Thyroid gland (tissue), 4 donors: ENCODE measurements around the gene C16orf74.

Experiments
- POLR2A ChIP-seq, 2 donors: fragments of 450-650 bp; IDR thresholded peaks; one replicate each; pipeline ENCODE4 v1.6.1; 2017; ENCODE audit warnings: antibody characterized with exemption in 2 of 2, mild to moderate bottlenecking in 2 of 2, moderate library complexity in 1 of 2
- TF ChIP-seq, protein P1 (sequence below), 6 experiments: fragments of 200-600 bp in 3 of 6; fragments of 450-650 bp in 3 of 6; sonication (generic) in 3 of 6; IDR thresholded peaks; one replicate each; pipeline ENCODE4 v1.5.1; 2016 to 2019; ENCODE audit warnings: antibody characterized with exemption in 6 of 6, mild to moderate bottlenecking in 2 of 6, inconsistent platforms in 1 of 6, moderate library complexity in 1 of 6

DNA sequence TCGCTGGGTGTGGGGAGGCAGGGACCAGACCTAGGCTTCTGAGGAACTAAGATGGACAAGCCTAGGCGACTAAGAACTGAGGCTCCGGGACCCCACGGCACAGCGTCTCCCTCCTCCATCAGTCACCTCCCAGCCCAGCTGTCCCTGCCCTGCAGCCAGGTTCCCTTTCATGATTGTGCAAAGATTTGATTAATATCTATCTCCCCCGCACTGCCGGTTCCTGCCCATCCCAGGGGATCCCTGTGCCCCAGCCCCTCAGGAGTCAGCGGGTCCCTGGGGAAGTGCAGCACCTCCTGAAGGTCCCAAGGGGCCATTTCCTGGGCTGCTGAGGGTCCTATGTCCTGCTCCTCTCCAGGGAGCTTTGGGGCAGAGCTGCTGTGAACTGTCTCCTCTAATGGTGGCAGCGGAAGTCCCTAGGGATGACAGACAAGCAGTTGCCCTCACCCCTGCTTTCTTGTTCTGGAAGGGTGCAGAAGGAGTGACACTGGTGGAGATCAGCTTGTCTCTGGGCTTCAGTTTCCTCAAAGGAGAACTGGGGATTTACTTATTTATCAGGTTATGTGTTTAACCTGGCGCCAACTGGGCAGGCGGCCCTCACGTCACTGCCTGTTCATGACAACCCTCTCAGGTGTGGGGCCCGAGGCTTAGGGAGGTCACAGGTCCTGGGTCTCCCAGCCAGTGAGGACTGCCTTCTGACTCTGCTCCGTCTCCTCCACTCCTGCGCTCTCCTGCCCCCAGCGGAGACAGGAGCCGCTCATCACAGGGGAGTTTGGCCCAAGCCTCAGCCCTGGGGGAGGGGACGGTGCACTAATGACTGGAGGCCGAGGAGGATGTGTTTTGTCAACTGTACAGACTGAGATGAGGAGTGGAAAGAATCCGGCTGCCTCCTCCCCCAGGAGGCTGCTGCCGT lies 1.9 kb upstream of the C16orf74 start:
- TF ChIP-seq, protein P1, sequence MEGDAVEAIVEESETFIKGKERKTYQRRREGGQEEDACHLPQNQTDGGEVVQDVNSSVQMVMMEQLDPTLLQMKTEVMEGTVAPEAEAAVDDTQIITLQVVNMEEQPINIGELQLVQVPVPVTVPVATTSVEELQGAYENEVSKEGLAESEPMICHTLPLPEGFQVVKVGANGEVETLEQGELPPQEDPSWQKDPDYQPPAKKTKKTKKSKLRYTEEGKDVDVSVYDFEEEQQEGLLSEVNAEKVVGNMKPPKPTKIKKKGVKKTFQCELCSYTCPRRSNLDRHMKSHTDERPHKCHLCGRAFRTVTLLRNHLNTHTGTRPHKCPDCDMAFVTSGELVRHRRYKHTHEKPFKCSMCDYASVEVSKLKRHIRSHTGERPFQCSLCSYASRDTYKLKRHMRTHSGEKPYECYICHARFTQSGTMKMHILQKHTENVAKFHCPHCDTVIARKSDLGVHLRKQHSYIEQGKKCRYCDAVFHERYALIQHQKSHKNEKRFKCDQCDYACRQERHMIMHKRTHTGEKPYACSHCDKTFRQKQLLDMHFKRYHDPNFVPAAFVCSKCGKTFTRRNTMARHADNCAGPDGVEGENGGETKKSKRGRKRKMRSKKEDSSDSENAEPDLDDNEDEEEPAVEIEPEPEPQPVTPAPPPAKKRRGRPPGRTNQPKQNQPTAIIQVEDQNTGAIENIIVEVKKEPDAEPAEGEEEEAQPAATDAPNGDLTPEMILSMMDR (IDR thresholded peaks at IDR 0.05) = no peak
- TF ChIP-seq POLR2A (IDR thresholded peaks at IDR 0.05) = no peak
